Heart right ventricle (tissue), 16 donors: ENCODE measurements around the gene MIDN. TPM values are rescaled to one million over a fixed set of nuclear protein-coding genes. Genes with fewer than 3 reads are reported as not detected.

Source experiments
- ATAC-seq, 8 donors: fragments of 200-7000 bp; cut with Tn5 transposase; one replicate each; pipeline ENCODE4 v1.9.1; 2020; ENCODE audit warnings: mild to moderate bottlenecking in 8 of 8, moderate library complexity in 8 of 8, moderate number of reproducible peaks in 1 of 8
- DNase-seq, 2 donors: peaks; one replicate each; pipeline ENCODE4 v3.0.0-alpha.2; 2020
- H3K27ac ChIP-seq, 10 donors: fragments of 200-600 bp; sonication (generic) in 2 of 10; one replicate each; pipeline versions ENCODE4 v1.5.0 to v1.8.0; 2020 to 2022; ENCODE audit warnings: mild to moderate bottlenecking in 3 of 10
- H3K27me3 ChIP-seq, 7 donors: fragments of 200-600 bp; one replicate each; pipeline ENCODE4 v1.8.0; 2021 to 2022; ENCODE audit warnings: mild to moderate bottlenecking in 2 of 7
- H3K36me3 ChIP-seq, 9 donors: fragments of 200-600 bp; sonication (generic) in 1 of 9; one replicate each; pipeline versions ENCODE4 v1.5.0 to v1.8.0; 2020 to 2022; ENCODE audit warnings: mild to moderate bottlenecking in 2 of 9
- H3K4me1 ChIP-seq, 9 donors: fragments of 200-600 bp; sonication (generic) in 1 of 9; one replicate each; pipeline versions ENCODE4 v1.5.0 to v1.8.0; 2020 to 2022; ENCODE audit warnings: mild to moderate bottlenecking in 4 of 9
- H3K4me3 ChIP-seq, 10 donors: fragments of 200-600 bp; sonication (generic) in 2 of 10; one replicate each; pipeline versions ENCODE4 v1.5.0 to v1.8.0; 2020 to 2022; ENCODE audit warnings: mild to moderate bottlenecking in 7 of 10, moderate library complexity in 2 of 10
- H3K9me3 ChIP-seq, 11 donors: fragments of 200-600 bp in 10 of 11; sonication (generic) in 2 of 11; one replicate each; pipeline versions ENCODE4 v1.5.0 to v1.8.0; 2013 to 2022; ENCODE audit warnings: mild to moderate bottlenecking in 2 of 11, control low read depth in 1 of 11, moderate library complexity in 1 of 11
- CTCF ChIP-seq, 9 donors: fragments of 200-600 bp; sonication (generic) in 2 of 9; IDR thresholded peaks; one replicate each; pipeline versions ENCODE4 v1.5.0 to v1.8.0; 2021 to 2022; ENCODE audit warnings: antibody characterized with exemption in 9 of 9, mild to moderate bottlenecking in 5 of 9, moderate library complexity in 1 of 9
- WGBS, 2 donors: extraction: QIAGEN DNeasy Blood & Tissue Kit; methylation state at CpG; one replicate each; pipeline ENCODE4 v1.1.7; 2013; ENCODE audit warnings: inconsistent platforms in 1 of 2; 5-methylcytosine and 5-hydroxymethylcytosine counted together
- intact Hi-C, 10 donors: fragments of 100-400 bp; cut with DNase I; formaldehyde crosslinking; loops; one replicate each; pipeline versions ENCODE4 v1.11.1 to v1.14.2; 2022
- polyA plus RNA-seq, 2 donors: library from polyadenylated mRNA; stranded (reverse); fragments of 200-250 nt; gene quantifications; one replicate each; pipeline ENCODE4 v1.2.3, GENCODE V29; 2013
- total RNA-seq, 10 donors: library from RNA; stranded (reverse); fragmentation: NEBNext Ultra II Directional in 3 of 10; extraction: Animal tissue kit (Norgen Biotek cat#: 25700) in 3 of 10; gene quantifications; one replicate each; pipeline versions ENCODE4 v1.2.1 to v1.2.4, GENCODE V29; 2021 to 2023
- donor health status: Arrhythmogenic right ventricular cardiomyopathy.
- donor health status: ischemic (EF 13 %, LVEDD 7.1; RV severe dilation, severe dysfunction).
- donor health status: healthy with polysubstance abuse.
- donor health status: DM: no; HTN: yes; CAD: no.
- donor health status: DM: no; HTN: no; CAD: no.
- donor health status: ischemic (EF 25% LVEDD 6.9; RV normal size, moderate dysfunction).
- donor health status: ischemic (EF 25% LVEDD 5.7; RV mildly dilated, moderate dysfunction).
- donor health status: healthy.
- donor health status: DM: yes; HTN: yes; CAD: no.
- donor health status: Ischemic cardiomyopathy.
- donor health status: ischemic (EF 35%, LVEDD 5.7; RV mildly dilated, moderate dysfunction).
- donor health status: nonischemic (EF 11% LVEDD 7.7; RV severe dilation, severe dysfunction).
- donor health status: DM: yes; HTN: yes; CAD: no.
- donor health status: PGD.
- donor health status: ischemic (EF 29% LVEDD 5.4; RV normal size, mild dysfunction).
- donor health status: nonischemic (EF 23%, LVEDD 6.1; RV moderate dilation, normal function).

MIDN gene
- total and polyA plus RNA-seq, 12 donors: 22.7 to 236 (median 63.7) TPM

GRCh38 chr19:1278713-1279660 is 30.6 kb downstream of the MIDN start:
- peaks cover 0 to 41% (median 19%) of the 10 kb centered on the region in 9 donors for H3K36me3 ChIP-seq
- DNase-seq: peak in 1 of 2 donors; percentile 31
- H3K4me1 ChIP-seq: peaks cover 17 to 31% (median 27%) of the 10 kb centered on the region in 9 donors
- no peak overlapping the region for H3K4me3 ChIP-seq
- peaks cover under 1 to 13% (median 13%) of the 10 kb centered on the region in 7 donors for H3K27me3 ChIP-seq
- no peaks in the 10 kb centered on the region for H3K9me3 ChIP-seq
- WGBS, 2 donors: 88 to 92% methylated on average over 25 of the region's 25 CpGs
- no peak for TF ChIP-seq CTCF (IDR thresholded peaks at IDR 0.05)
- H3K27ac ChIP-seq: no peak overlapping the region
- no peak for ATAC-seq
- intact Hi-C loops: loop anchor here in 6 of 10 donors (1.0 to 10.0 kb wide), 7 partner anchors 103 to 233 kb away; partner anchors contain the start of genes DAZAP1 (in 3 of the 6), GAMT (in 3 of the 6), NDUFS7 (in 2 of the 6) and ADAMTSL5 (in 1 of the 6)

- H3K27me3 ChIP-seq: peaks cover 6 to 22% (median 22%) of the 10 kb centered on the region in 7 donors
- H3K36me3 ChIP-seq: peaks cover 0 to 32% (median 10%) of the 10 kb centered on the region in 9 donors
- H3K27ac ChIP-seq: no peak overlapping the region
- ATAC-seq: peak in 6 of 8 donors; percentile 7 to 54 (median 34)
- peaks cover 9 to 22% (median 19%) of the 10 kb centered on the region in 9 donors for H3K4me1 ChIP-seq
- intact Hi-C loops: loop anchor here in 8 of 10 donors (5.0 to 10.0 kb wide), 11 partner anchors 75 to 232 kb away; partner anchors contain the start of genes DAZAP1 (in 3 of the 8), GAMT (in 3 of the 8), NDUFS7 (in 2 of the 8) and ADAMTSL5 (in 1 of the 8)
- DNase-seq: peak; percentile 80 to 87
- H3K9me3 ChIP-seq: no peaks in the 10 kb centered on the region
- 30 to 33% methylated on average over 10 of the region's 10 CpGs for WGBS, 2 donors
- H3K4me3 ChIP-seq: no peak overlapping the region
- TF ChIP-seq CTCF (IDR thresholded peaks at IDR 0.05): peak; percentile 91 to 98 (median 96)
Measured at GRCh38 chr19:1279782-1280341, 31.5 kb downstream of the MIDN start.

- intact Hi-C loops: loop anchor here in 6 of 10 donors (5.0 to 10.0 kb wide), 5 partner anchors 74 to 116 kb away; a partner anchor contains a TSS
- H3K4me1 ChIP-seq: peaks cover 8 to 18% (median 15%) of the 10 kb centered on the region in 9 donors
- H3K4me3 ChIP-seq: no peak overlapping the region
- DNase-seq: peak in 1 of 2 donors; percentile 17
- H3K27me3 ChIP-seq: peaks cover 6 to 29% (median 28%) of the 10 kb centered on the region in 7 donors
- ATAC-seq: no peak
- no peak overlapping the region for H3K27ac ChIP-seq
- H3K36me3 ChIP-seq: peaks cover 0 to 28% (median 8%) of the 10 kb centered on the region in 9 donors
- no peak for TF ChIP-seq CTCF (IDR thresholded peaks at IDR 0.05)
- no peaks in the 10 kb centered on the region for H3K9me3 ChIP-seq
- WGBS, 2 donors: 87 to 89% methylated on average over 53 of the region's 53 CpGs
Measured at GRCh38 chr19:1280636-1281568, 32.5 kb downstream of the MIDN start.
